Adrenal gland (tissue), 12 donors: ENCODE measurements around the gene NFATC3. TPM values are rescaled to one million over a fixed set of nuclear protein-coding genes. Genes with fewer than 3 reads are reported as not detected.

Experiments used
- DNase-seq, 7 donors: peaks; one replicate each; pipeline ENCODE4 v3.0.0-alpha.2; 2019 to 2020
- H3K27ac ChIP-seq, 5 donors: fragments of 200-600 bp; sonication (generic) in 4 of 5; 1 replicate in 3 of 5; 2 replicates in 2 of 5; pipeline versions ENCODE4 v1.5.1 to v1.8.0; 2016 to 2020; ENCODE audit warnings: mild to moderate bottlenecking in 1 of 5
- H3K27me3 ChIP-seq: fragments of 200-600 bp; 2 replicates; pipeline ENCODE4 v1.8.0; 2021
- H3K36me3 ChIP-seq, 2 donors: fragments of 200-600 bp; replicated peaks in 1 of 2; 1 replicate in 1 of 2; 2 replicates in 1 of 2; pipeline versions ENCODE4 v1.5.1 to v1.8.0; 2018 to 2022
- H3K4me1 ChIP-seq, 2 donors: fragments of 200-600 bp; replicated peaks in 1 of 2; 1 replicate in 1 of 2; 2 replicates in 1 of 2; pipeline versions ENCODE4 v1.5.1 to v1.8.0; 2018 to 2021
- H3K4me3 ChIP-seq, 4 donors: fragments of 200-600 bp; sonication (generic) in 3 of 4; one replicate each; pipeline ENCODE4 v1.5.1; 2016 to 2018
- H3K9me3 ChIP-seq, 3 donors: fragments of 200-600 bp; sonication (generic) in 1 of 3; replicated peaks in 1 of 3; 1 replicate in 2 of 3; 2 replicates in 1 of 3; pipeline versions ENCODE4 v1.5.1 to v1.8.0; 2016 to 2021
- POLR2A ChIP-seq, 2 donors: fragments of 450-650 bp; IDR thresholded peaks; one replicate each; pipeline ENCODE4 v1.6.1; 2017; ENCODE audit warnings: antibody characterized with exemption in 2 of 2, mild to moderate bottlenecking in 2 of 2, moderate library complexity in 1 of 2
- WGBS, 4 donors: extraction: QIAGEN DNeasy Blood & Tissue Kit in 2 of 4; methylation state at CpG; one replicate each; pipeline versions ENCODE4 v1.1.5 to v1.1.7; 2013 to 2017; 5-methylcytosine and 5-hydroxymethylcytosine counted together
- intact Hi-C, 2 donors: fragments of 100-400 bp; cut with DNase I; formaldehyde crosslinking; loops; one replicate each; pipeline versions ENCODE4 v1.14.1 to v1.15.0; 2022 to 2023
- polyA plus RNA-seq, 3 donors: library from polyadenylated mRNA; stranded (reverse); fragments of 200-250 nt in 2 of 3; fragments of 350-450 nt in 1 of 3; fragmentation: Illumina TruSeq in 1 of 3; extraction: RNeasy Lipid Tissue Mini Kit (QIAGEN cat#74804) in 1 of 3; gene quantifications; one replicate each; pipeline ENCODE4 v1.2.3, GENCODE V29; 2013 to 2014
- total RNA-seq, 9 donors: library from RNA; depleted of rRNA in 4 of 9; stranded (reverse); fragments of >200 nt in 4 of 9; fragments of 120-200 nt in 1 of 9; fragmentation: NEBNext Ultra II Directional in 1 of 9; extraction: Animal tissue kit (Norgen Biotek cat#: 25700) in 1 of 9; gene quantifications; one replicate each; pipeline versions ENCODE4 v1.1.0 to v1.2.4, GENCODE V29; 2013 to 2023
- TF ChIP-seq, protein P1 (sequence below), 6 experiments: fragments of 450-650 bp in 4 of 6; fragments of 200-600 bp in 2 of 6; sonication (generic) in 1 of 6; IDR thresholded peaks; 1 replicate in 5 of 6; 2 replicates in 1 of 6; pipeline versions ENCODE4 v1.5.1 to v1.8.0; 2016 to 2021; ENCODE audit warnings: antibody characterized with exemption in 6 of 6, mild to moderate bottlenecking in 2 of 6, moderate library complexity in 1 of 6
- donor health status: healthy with polysubstance abuse.
- donor health status: Bipolar disorder and iron deficiency.
- donor health status: DM: yes; HTN: yes; CAD: no.
- donor health status: DM: no; HTN: no; CAD: no.
- donor health status: DM: no; HTN: no; CAD: no.
- donor health status: DM: yes; HTN: yes; CAD: no.

The NFATC3 gene
- total and polyA plus RNA-seq, 12 donors = 6.6 to 81.2 (median 34.3) TPM

GRCh38 chr16:68134644-68135043 is 49.5 kb downstream of the NFATC3 start:
- 75 to 93% (median 85%) methylated on average over 1 of the region's 1 CpG for WGBS, 4 donors
- no peak overlapping the region for H3K4me3 ChIP-seq
- no peak for DNase-seq
- H3K36me3 ChIP-seq = no peaks in the 10 kb centered on the region
- H3K9me3 ChIP-seq = no peaks in the 10 kb centered on the region
- no peaks in the 10 kb centered on the region for H3K27me3 ChIP-seq
- no peak overlapping the region for H3K27ac ChIP-seq
- no peaks in the 10 kb centered on the region for H3K4me1 ChIP-seq
- intact Hi-C loops = no loop called here
- TF ChIP-seq POLR2A (IDR thresholded peaks at IDR 0.05) = no peak
- TF ChIP-seq, protein P1, sequence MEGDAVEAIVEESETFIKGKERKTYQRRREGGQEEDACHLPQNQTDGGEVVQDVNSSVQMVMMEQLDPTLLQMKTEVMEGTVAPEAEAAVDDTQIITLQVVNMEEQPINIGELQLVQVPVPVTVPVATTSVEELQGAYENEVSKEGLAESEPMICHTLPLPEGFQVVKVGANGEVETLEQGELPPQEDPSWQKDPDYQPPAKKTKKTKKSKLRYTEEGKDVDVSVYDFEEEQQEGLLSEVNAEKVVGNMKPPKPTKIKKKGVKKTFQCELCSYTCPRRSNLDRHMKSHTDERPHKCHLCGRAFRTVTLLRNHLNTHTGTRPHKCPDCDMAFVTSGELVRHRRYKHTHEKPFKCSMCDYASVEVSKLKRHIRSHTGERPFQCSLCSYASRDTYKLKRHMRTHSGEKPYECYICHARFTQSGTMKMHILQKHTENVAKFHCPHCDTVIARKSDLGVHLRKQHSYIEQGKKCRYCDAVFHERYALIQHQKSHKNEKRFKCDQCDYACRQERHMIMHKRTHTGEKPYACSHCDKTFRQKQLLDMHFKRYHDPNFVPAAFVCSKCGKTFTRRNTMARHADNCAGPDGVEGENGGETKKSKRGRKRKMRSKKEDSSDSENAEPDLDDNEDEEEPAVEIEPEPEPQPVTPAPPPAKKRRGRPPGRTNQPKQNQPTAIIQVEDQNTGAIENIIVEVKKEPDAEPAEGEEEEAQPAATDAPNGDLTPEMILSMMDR (IDR thresholded peaks at IDR 0.05) = no peak

- Histone ChIP-seq H3K36me3 (no peaks in the 10 kb centered on the region), H3K4me3 (no peak overlapping the region), H3K27me3 (no peaks in the 10 kb centered on the region), H3K9me3 (no peaks in the 10 kb centered on the region), H3K27ac (no peak overlapping the region), H3K4me1 (no peaks in the 10 kb centered on the region)
- no peak for DNase-seq
- intact Hi-C loops = no loop called here
- TF ChIP-seq, protein P1 (IDR thresholded peaks at IDR 0.05) = no peak
- TF ChIP-seq POLR2A (IDR thresholded peaks at IDR 0.05) = no peak
- 97 to 100% (median 100%) methylated on average over 3 of the region's 3 CpGs for WGBS, 4 donors
These were observed 51.3 kb downstream of the NFATC3 start for GRCh38 chr16:68136515-68136914.

DNA sequence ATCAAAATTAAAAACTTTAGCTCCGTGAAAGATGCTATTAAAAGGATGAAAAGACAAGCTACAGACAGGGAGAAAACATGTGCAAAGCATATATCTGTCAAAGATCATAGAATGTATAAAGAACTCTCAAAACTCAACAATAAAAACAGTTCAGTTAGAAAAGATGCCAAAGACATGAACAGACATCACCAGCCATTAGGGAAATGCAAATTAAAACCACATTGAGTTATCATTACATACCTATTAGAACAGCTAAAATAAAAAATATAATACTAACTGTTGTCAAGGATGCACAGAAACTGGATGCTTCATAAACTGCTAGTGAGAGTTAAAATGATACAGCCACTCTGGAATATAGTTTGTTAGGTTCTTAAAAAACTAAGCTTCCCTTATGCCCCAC is 58.8 kb downstream of the NFATC3 start:
- DNase-seq = no peak
- no peak overlapping the region for H3K27ac ChIP-seq
- H3K4me3 ChIP-seq = no peak overlapping the region
- intact Hi-C loops = no loop called here
- peaks cover 20 to 21% of the 10 kb centered on the region in 2 donors for H3K4me1 ChIP-seq
- H3K9me3 ChIP-seq = no peaks in the 10 kb centered on the region
- no peaks in the 10 kb centered on the region for H3K27me3 ChIP-seq
- no peak for TF ChIP-seq POLR2A (IDR thresholded peaks at IDR 0.05)
- TF ChIP-seq, protein P1 (IDR thresholded peaks at IDR 0.05) = no peak
- H3K36me3 ChIP-seq = no peaks in the 10 kb centered on the region
- 79 to 97% (median 84%) methylated on average over 1 of the region's 1 CpG for WGBS, 4 donors

GRCh38 chr16:68146585-68146984 is 61.4 kb downstream of the NFATC3 start:
- intact Hi-C loops = no loop called here
- DNase-seq = no peak
- Histone ChIP-seq H3K9me3 (no peaks in the 10 kb centered on the region), H3K27me3 (no peaks in the 10 kb centered on the region), H3K4me1 (peaks cover 20 to 21% of the 10 kb centered on the region in 2 donors), H3K36me3 (no peaks in the 10 kb centered on the region), H3K4me3 (no peak overlapping the region), H3K27ac (no peak overlapping the region)
- 17 to 32% (median 21%) methylated on average over 2 of the region's 2 CpGs for whole genome bisulfite sequencing, 4 donors
- no peak for TF ChIP-seq POLR2A (IDR thresholded peaks at IDR 0.05)
- TF ChIP-seq, protein P1 (IDR thresholded peaks at IDR 0.05) = no peak
